NCI-H1105 (cell line): Measurements from ENCODE around the gene FGFR2.

Experiments used
- DNase-seq: peaks from one replicate; lab custom pipeline; 2025; lab: John Stamatoyannopoulos, UW

Gene FGFR2

DNA sequence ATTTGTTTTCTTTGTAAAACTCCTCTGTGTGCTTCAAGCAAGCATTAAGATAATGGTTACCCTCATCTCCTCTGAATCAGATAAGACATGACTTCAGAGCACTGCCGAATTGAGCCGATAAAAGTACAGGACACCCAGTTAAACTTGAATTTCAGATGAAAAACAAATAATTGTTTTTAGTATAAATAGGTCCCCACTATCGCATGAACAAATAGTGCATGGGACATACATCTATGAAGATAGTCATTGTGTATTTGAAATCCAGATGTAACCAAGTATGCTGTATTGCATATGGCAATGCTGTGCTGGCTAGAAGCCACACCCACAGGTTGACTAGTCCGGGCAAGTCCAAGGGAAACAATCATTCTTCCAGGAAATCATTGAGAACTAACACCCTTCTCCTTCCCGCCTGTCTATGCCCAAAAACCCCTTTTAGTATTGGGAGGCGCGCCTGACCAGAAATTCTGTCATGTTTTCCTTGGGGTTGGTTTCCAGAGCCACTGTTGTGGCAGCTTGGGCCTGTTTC is 12.6 kb upstream of the FGFR2 start:
- DNase-seq: no peak

DNA sequence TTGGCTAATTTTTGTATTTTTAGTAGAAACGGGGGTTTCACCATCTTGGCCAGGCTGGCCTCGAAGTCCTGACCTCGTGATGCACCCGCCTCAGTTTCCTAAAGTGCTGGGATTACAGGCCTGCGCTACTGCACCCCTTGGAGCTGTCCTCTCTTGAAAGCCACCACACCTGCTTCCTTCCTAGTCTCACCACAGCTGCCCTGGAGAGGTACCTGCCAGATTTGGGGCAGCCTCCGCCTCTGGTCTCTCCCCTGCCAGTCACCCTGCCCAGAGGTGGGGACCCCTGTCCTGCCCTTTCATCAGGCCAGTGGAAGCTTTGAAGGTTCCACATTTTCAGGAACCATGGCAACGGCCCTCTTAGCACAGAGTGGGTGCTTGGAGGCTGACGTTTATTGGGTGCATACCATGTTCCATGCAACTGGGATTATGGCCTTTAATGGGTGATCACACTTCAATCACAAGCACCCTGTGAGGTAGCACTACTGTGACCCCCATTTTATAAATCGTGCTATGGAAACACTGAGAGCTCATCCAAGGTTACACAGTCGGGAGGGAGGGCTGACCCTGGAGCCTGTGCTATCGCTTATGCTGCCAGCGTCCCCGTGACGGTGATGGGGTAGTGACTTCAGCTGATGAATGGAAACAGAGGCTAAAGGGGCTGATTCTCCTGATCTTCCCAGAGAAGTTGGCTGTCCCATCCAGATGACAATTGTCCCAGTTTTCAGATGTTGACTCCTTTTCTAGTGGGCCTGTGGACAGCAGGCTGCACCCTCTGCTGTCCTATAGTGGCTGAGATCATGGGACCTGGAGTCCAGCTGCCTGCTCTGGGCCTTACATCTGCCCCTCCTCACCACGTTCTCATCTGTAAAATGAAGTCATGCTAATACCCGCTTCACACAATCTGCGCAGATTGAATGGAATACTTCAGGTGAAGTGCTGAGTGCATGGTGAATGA is 11.5 kb upstream of the FGFR2 start:
- no peak for DNase-seq

DNA sequence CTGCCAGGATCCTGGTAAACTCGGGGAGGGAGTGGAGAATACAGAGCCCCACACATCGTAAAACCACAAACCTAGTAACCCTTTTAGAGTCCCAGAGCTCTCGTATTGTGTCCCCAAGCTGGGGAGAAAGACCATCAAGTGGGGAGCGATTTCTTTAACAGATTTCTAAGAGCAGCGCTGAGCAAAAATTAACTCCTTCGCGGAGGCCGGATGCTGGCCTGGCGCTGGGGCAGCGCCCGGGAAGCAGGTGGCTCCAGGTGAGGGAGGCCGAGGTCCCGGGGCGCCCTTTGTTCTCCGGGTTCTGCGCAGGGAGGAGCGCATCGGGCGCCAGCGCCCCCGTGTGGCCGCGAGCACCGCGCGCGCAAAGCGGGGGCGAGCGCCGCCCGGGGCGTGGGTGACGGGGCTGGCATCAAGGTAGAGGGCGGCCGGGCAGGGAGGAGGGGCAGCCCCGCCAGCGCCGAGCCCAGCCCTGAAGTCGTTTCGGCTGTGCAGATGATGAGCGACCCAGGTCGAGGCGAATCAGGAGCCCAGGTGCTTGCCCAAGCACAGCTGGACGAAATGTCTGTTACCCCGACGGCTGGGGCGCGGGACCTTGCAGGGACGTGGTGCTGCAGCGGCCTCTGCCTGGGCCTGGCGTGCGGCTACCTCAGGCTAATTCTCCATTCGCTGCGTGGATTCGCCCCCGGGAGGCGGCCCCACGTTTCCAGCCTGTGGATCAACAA is 10.4 kb upstream of the FGFR2 start:
- DNase-seq: no peak

DNA sequence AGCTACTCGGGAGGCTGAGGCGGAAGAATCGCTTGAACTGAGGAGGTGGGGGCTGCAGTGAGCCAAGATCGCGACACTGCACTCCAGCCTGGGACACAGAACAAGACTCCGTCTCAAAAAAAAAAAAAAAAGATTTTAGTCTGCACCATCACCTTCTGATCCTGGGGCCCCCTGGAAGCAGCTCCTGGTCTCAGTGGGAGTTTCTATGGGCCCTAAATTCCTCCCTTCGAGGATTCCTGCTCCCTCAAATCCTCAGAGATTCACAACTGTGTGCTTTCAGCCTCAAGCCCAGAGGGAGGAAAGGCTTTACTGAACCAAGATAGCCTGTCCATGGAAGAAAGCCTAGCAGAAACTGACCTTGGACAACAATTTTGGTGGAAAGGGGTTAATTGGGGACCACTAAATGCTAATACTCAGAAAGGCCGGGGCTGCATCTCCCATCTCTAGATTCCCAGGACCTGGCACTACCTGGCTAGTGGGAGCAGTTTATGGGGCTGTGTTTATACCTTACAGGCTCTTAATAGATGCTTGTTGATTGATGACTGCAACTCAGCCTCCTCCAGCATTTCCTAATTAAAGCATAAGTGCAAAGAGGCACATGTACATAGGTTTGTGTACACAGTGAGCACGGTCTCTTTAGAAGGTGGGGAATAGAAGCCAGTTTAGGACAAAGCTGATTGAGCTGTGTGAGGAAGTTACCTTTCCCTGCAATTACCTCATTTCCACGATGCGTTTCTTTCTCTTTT is 9.2 kb upstream of the FGFR2 start:
- no peak for DNase-seq

DNA sequence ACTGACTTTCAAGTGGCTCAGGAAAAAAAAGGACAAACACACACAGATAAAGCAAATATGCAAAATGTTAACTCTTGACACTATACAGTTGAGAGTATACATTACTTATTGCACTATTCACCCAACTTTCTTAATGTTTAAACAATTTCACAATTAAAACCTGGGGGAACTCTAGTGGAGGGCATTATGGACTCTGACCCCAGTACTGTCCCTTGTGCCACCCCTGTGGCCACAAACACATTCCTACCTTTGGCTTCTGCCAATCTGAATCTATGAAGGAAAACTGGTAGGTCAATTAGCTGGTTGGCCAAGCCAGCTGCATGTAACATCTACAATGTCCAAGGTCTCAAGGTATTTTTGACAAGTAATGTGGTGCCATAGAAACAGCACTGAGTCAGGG is 7.5 kb upstream of the FGFR2 start:
- DNase-seq: no peak

DNA sequence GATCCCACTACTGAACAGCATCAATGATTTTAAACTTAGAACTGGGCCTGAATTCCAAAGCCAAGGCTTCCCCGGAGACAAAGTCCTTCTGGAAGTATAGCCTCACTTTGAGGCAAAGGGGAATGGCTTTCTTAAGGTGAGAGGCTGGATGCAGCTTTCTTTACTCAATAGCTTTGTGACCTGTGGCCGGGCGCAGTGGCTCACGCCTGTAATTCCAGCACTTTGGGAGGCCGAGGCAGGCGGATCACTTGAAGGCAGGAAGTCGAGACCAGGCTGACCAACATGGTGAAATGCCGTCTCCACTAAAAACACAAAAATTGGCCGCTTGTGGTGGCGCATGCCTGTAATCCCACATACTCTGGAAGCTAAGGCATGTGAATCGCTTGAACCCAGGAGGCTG is 3.2 kb upstream of the FGFR2 start:
- DNase-seq: no peak

DNA sequence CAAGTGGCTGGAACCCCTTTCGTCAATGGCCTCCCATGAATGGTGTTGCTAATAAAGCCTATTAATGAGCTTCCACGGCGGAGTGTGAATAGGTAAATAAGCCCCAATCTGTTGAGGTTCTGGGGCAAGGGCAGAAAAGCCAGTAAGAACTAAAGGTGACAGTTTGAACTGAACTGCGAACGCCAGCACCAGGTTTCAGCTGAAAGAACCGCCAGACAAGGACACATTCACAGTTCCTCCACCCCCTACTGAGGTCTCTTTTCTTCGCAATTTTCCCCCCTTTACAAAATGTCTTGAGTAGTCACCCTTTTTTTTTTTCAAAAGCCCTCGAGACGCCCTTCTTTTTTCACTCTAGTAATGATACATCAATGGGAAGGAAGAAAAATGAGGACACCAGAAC is 2.4 kb upstream of the FGFR2 start:
- no peak for DNase-seq

DNA sequence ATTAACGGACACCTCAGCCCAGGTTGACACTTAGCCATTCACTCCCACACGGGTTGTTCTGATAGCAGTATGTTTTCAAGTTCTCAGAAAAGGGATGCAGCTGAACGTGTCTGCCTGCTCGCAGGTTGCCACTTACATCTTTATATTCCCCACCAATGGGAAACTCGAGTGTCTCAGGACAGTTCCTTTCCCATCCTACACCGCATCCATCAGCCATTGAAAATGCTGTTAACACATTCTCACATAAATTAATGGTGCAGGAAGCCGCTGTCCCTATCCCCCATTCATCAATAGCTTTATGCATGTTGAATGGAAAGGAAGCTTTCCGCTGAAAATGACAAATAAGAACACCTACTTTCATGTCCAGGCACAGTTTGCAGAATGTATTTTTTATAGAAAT is 1.7 kb upstream of the FGFR2 start:
- no peak for DNase-seq

DNA sequence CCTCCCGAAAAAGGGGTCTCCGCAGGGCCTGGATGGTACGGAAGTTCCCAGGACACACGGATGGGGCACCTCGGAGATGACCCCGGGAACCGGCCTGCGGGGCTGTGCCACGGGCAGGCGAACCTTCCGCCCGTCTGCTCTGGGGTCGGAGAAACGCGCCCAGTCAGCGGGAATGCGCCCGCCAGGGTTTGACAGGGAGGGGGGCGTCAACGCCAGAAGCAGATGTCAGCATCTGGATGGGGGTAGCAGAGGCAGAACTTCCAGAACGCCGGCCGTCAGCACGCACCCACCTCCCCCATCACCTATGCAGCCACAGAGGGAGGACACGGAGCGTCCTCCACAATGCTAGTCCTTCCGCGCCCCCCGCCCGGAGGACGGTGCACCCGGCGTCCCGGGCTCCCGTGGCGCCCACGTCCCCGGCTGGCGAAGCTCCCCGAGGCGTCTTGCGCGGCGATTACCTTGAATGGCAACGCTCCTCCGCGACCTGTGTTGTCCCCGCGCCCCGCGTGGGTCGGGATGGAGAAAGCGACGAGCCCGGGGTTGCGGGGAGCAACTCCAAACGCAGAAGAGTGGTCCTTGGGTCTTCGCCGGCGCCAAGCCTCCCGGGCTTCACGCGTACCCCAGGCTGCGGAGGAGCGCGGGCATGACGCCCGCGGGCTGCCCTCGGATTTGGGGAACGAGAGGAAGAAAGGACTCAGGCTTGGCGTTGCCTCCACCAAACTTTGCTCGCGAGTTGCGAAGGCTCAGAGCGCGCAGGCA is 561 bp downstream of the FGFR2 start:
- DNase-seq: peak; percentile 12

DNA sequence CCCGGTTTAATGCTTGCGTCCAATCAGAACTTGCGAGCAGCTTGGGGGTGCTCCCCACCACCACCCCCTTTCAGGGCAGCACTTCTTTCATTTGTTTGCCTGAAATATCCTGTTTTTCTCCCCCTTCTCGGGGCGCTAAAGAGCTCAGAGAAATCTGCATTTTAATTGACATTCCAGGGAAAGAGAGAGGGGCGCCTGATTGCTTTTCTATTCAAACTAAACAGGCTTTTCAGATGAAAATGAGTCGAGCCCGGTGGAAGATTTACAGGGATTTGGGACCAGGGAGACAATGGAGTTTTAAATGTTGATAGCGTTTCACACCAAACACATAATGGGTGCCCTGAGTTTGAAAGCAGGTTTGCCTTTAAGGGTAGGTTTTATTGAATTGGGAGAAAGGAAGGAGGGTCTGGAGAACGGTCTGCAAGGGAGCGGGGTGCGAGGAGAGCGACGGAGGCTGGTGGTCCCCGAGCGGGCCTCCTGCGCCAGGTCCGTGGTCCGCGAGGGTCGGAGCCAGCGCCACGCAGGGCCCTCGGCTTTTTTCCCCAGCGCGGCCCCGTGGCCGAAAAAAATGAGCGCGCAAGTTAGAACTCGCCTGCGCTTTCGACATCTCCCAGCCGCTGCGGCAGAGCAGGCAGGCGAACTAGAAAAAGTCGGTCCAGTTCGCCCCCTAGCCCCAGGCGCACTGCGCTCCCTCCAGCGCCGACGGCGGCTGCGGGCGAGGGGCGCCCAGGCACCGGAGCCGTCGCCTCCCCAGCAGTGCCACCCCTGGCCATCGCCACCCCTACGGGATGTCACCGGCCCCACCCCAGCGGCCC is 1.3 kb downstream of the FGFR2 start:
- DNase-seq: no peak

DNA sequence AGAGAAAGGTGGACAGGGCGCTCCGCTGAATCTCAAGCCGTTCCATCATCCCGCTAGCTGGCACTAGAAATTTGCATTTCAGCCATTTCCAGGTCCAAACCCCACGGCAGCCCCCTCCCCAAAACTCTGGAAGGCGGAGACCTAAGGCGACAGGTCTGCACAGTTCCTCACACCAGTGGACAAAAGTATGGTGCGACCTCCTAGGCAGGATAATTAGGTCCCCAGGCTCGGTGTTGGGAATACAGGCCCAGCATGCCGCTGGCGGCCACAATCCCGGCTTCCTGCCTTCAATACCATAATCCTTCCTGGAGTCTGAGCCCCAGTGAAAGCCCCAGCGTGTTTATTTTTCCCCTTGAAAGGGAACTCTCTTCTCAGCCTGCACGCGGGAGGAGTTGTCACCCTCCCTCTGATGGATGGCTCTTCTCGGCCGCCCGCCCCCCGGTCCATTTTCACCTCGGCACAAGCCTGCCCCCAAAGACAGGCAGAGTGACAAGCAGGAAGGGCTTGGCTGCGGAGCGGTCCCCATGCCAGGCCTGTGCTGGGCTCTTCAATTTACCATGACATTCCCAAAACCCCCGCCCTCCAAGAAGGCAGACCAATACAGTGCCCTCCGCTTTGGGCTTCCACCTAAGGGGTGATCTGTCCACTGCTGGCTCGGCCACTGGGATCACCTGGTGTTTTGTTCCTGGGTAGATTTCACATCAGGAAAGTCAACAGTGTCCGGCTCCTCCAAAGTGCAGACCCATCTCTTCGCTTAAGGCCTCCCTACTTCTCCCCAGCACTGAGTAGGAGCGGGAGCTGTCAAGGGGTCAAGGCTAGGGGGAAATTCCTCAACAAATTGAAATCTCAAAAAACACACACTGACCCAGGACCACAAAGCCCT is 2.2 kb downstream of the FGFR2 start:
- DNase-seq: no peak

DNA sequence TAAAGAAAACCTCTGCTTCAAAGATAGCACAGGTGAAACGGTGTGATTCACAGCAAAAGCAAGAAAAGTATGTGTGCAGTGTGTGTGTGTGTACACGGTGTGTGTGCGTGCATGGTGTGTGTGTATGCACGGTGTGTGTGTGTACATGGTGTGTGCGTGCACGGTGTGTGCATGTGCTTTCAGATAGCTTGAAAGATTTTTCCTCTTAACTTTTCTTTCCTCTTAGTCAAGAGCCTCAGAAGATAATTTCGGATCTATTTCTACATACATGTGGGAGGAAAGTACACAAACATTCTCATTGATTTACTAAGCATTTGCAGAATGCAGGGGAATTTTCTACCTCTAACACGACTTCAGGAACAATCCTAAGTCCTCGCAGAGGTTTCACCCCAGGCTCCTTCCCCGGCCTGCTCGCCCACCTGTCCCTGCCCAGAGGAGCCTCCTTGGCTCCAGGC is 2.9 kb downstream of the FGFR2 start:
- DNase-seq: no peak

DNA sequence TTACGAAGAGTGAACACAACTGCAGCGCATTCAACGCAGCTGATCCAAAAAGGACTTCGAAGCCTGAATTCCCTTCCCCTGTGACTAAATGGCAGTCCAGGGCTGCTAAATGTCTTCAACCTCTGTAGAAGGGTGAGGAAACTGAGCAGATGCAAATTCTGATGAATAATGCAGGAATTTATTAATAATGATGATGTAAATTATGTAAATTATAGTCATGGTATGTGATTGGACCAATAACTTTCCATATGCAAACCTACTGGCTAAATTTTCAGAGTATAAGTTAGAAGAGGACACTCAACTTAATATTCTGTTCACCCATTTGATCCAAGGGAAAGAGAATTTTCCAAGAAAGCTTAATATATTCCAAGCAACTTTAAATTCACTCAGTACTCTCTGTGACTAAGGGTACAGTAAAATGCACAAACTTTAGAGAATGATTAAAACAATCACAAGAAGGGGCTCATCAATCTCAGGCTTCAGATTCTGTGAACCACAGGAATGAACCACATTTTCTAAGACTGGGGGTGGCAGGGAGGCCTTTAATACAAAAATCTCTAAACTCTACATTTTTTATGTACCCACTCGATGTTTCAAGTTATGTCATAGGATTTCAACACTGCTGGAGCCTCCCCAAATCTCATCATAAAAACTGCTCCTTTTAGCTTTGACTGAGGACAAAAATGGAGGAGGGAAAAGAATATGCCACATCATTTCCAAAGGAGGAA is 3.5 kb downstream of the FGFR2 start:
- no peak for DNase-seq

DNA sequence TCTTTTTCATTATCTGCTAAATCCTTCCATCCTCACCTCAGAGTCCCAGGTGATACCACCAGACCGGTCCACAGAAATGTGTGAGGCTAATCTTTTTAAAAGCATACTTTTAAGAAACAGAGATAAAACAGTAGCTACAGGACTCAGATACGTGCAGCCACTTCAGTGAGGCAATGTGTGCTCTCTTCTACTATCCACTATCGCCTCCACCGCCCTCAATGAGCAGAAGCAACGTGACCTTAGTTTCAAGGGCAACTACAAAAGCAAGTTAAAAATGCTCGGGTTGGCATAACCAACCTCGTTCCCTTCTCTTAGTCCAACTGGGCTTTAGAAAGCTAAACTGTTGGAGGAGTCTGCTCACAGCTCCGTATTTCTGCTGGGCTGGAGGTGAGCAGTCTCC is 4.2 kb downstream of the FGFR2 start:
- no peak for DNase-seq

DNA sequence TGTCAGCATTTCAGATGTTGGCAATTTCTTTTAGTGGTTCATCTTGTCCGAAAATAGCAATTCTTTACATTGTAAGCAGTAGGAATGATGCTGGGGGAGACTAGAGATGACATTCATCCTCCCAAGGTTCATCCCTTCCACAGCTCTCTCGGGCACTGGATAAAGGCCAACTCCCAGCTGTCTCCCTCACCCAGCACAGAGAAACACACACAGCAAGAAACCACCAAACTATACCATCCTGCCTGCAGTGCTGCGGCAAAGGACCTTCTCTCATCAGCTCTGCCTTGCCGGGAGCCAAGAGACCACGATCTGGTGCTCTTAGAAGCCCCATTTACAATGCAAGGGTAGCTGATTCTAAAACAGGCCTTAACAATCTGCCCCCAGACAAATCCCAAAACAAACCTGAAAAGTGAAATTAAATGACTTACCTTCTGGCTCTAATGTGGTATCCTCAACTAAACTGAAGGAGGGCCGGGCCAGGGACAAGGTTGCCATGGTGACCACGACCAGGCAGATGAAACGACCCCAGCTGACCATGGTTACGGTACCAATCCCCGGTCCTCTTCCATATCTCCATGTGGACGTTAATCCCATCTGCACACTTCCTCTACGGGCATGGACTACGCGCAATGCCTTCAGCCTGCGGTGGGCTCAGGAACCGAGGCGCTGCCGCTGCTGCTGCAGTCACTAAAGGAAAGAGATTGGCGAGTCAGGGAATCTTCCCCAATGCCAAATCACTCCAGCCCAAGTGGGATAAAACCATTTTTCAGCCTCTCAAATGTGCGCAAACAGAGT is 4.8 kb downstream of the FGFR2 start:
- DNase-seq: no peak

DNA sequence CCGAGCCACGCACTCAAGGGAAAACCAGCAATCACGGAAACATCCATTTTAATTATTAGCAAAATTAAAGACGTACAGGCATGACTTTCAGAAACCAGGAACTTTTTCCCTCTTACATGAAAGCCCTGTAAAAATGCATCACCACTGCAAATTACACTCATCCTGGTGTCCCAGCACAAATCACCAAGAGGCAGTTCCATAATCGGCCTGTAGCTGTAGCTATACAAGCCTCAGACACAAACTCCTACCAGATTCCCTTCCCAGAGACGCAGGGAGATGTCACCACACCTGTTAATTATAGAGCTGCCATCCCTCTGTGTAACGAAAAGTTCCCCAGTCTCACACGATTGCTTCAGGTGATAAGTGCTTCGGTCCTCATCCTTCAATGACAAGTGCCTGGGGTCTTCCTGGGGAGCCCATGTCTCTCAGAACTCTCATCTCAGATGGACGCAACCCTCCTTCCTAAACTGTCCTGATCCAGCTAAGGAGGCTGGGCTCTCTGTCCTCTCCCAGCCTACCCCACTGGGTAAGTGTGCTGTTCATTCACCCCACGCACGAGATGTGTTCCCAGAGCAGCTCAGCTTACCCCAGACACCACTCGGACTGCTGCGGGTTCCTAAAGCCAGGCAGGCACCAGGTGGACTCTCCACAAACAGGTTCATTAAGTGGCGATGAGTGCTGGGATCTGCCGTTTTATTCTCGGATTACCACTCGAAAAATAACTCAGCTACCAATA is 5.9 kb downstream of the FGFR2 start:
- no peak for DNase-seq

DNA sequence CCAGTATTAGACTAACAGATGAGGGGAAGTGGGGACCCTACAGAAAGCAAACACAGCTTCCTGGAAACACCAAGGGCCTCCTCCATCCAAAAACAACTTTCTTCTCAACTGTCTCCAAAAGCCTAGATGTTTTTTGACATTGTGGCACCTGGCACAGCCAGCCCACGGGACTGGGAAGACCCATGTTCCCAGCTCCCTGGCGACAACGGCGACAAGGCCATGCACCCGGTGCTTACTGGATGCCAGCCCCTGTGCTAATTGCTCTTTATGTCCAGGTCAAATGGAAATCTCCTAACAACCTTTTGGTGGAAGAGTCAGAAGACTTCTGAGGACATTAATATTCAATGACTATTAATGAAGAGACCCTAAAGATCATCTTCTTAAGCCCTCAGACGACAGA is 7.1 kb downstream of the FGFR2 start:
- no peak for DNase-seq
